HepG2 (cell line): Measurements from ENCODE around the gene LUC7L. TPM values are rescaled to one million over a fixed set of nuclear protein-coding genes. Genes with fewer than 3 reads are reported as not detected.
A peak's percentile ranks its signal among the peaks of the same experiment; 100 is the strongest.

Source experiments
- ELF1 ChIP-seq: sonication (generic); formaldehyde crosslinking; IDR thresholded peaks from 2 replicates; pipeline ENCODE4 v1.4.0; 2020; ENCODE audit warnings: missing genetic modification reagents
- FLYWCH1 ChIP-seq: sonication (generic); formaldehyde crosslinking; IDR thresholded peaks from 2 replicates; pipeline ENCODE4 v1.8.1; 2023; ENCODE audit warnings: mild to moderate bottlenecking, missing genetic modification reagents
- HCFC1 ChIP-seq: fragments of 150-350 bp; IDR thresholded peaks from 2 replicates; pipeline ENCODE4 v1.6.1; 2014; ENCODE audit warnings: low read depth, low read length
- KAT8 ChIP-seq: IDR thresholded peaks from 2 replicates; pipeline ENCODE4 v1.6.1; 2016; ENCODE audit warnings: missing genetic modification reagents, missing compliant biosample characterization
- MTF1 ChIP-seq: sonication (generic); formaldehyde crosslinking; IDR thresholded peaks from 2 replicates; pipeline ENCODE4 v1.5.0; 2020; ENCODE audit warnings: missing genetic modification reagents
- MZF1 ChIP-seq: sonication (generic); formaldehyde crosslinking; IDR thresholded peaks from 2 replicates; pipeline ENCODE4 v1.8.1; 2023; ENCODE audit warnings: mild to moderate bottlenecking, missing genetic modification reagents, borderline replicate concordance
- PRDM4 ChIP-seq: sonication (generic); formaldehyde crosslinking; IDR thresholded peaks from 2 replicates; pipeline ENCODE4 v1.9.0; 2021; ENCODE audit warnings: missing genetic modification reagents, borderline replicate concordance
- RBM22 ChIP-seq: fragments of 200-400 bp; formaldehyde crosslinking; optimal IDR thresholded peaks from 2 replicates; pipeline ENCODE3; 2017; ENCODE audit warnings: mild to moderate bottlenecking, low read length, moderate library complexity
- RERE ChIP-seq: IDR thresholded peaks from 2 replicates; pipeline ENCODE4 v1.6.1; 2016; ENCODE audit warnings: low read depth, missing genetic modification reagents, missing compliant biosample characterization
- XBP1 ChIP-seq: sonication (generic); formaldehyde crosslinking; IDR thresholded peaks from 2 replicates; pipeline ENCODE4 v1.5.0; 2020; ENCODE audit warnings: missing genetic modification reagents
- ZNF274 ChIP-seq: sonication (generic); formaldehyde crosslinking; IDR thresholded peaks from 2 replicates; pipeline ENCODE4 v1.5.1; 2020; ENCODE audit warnings: mild to moderate bottlenecking, missing genetic modification reagents
- ZNF687 ChIP-seq: sonication (generic); formaldehyde crosslinking; IDR thresholded peaks from 2 replicates; pipeline ENCODE4 v1.5.1; 2020; ENCODE audit warnings: mild to moderate bottlenecking, missing genetic modification reagents, moderate library complexity
- polyA plus RNA-seq, 8 experiments: library from polyadenylated mRNA; depleted of rRNA in 3 of 8; stranded (reverse) in 7 of 8; unstranded in 1 of 8; fragments of >200 nt; fragmentation: Illumina TruSeq in 4 of 8; extraction: Trizol in 4 of 8; gene quantifications; 2 replicates each; pipeline versions ENCODE4 v1.2.1 to v1.2.3, GENCODE V29; 2011 to 2016; ENCODE audit warnings: low read depth in 4 of 8, missing spikeins in 1 of 8, mixed read lengths in 1 of 8; ENCODE audit not compliant: insufficient read depth in 1 of 8
- total RNA-seq, 5 experiments: library from RNA; depleted of rRNA; stranded (reverse); fragments of >200 nt; fragmentation: Illumina TruSeq; extraction: Trizol; gene quantifications; 2 replicates each; pipeline ENCODE4 v1.2.3, GENCODE V29; 2016; ENCODE audit warnings: low read depth in 1 of 5
- TF ChIP-seq, protein P1 (sequence below): sonication (generic); formaldehyde crosslinking; conservative IDR thresholded peaks from 2 replicates; pipeline ENCODE4 v1.8.0; 2022; ENCODE audit warnings: missing genetic modification reagents

LUC7L gene
- total and polyA plus RNA-seq, 2 of the 13 experiments (the other 11 are each of a cell fraction or from before 2014, with no cell fraction given), result 48.7 to 56.9 TPM

- TF ChIP-seq RERE (0 out of 2 replicates have a peak, but pooled peaks have one; percentile 34), PRDM4 (CRISPR knock-in tag) (peak; percentile 94), ZNF687 (CRISPR knock-in tag) (peak; percentile 100), KAT8 (CRISPR knock-in tag) (peak; percentile 95), MZF1 (CRISPR knock-in tag) (peak; percentile 90; the same call in 1 of the 2 replicates), FLYWCH1 (CRISPR knock-in tag) (no peak), RBM22 (no peak), ELF1 (CRISPR knock-in tag) (peak; percentile 89), MTF1 (CRISPR knock-in tag) (peak; percentile 87), HCFC1 (peak; percentile 95), ZNF274 (CRISPR knock-in tag) (peak; percentile 97), XBP1 (CRISPR knock-in tag) (no peak; the same call in 1 of the 2 replicates)
- TF ChIP-seq, protein P1, sequence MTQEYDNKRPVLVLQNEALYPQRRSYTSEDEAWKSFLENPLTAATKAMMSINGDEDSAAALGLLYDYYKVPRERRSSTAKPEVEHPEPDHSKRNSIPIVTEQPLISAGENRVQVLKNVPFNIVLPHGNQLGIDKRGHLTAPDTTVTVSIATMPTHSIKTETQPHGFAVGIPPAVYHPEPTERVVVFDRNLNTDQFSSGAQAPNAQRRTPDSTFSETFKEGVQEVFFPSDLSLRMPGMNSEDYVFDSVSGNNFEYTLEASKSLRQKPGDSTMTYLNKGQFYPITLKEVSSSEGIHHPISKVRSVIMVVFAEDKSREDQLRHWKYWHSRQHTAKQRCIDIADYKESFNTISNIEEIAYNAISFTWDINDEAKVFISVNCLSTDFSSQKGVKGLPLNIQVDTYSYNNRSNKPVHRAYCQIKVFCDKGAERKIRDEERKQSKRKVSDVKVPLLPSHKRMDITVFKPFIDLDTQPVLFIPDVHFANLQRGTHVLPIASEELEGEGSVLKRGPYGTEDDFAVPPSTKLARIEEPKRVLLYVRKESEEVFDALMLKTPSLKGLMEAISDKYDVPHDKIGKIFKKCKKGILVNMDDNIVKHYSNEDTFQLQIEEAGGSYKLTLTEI (CRISPR knock-in tag), result no peak
These were observed at the start of gene LUC7L (continued) for GRCh38 chr16:228852-229730.
